ENCODE results near the gene S100A11. TPM values are rescaled to one million over a fixed set of nuclear protein-coding genes. Genes with fewer than 3 reads are reported as not detected.

The S100A11 gene
- total RNA-seq, 1 experiment from 2014 or later: 364 TPM

DNA sequence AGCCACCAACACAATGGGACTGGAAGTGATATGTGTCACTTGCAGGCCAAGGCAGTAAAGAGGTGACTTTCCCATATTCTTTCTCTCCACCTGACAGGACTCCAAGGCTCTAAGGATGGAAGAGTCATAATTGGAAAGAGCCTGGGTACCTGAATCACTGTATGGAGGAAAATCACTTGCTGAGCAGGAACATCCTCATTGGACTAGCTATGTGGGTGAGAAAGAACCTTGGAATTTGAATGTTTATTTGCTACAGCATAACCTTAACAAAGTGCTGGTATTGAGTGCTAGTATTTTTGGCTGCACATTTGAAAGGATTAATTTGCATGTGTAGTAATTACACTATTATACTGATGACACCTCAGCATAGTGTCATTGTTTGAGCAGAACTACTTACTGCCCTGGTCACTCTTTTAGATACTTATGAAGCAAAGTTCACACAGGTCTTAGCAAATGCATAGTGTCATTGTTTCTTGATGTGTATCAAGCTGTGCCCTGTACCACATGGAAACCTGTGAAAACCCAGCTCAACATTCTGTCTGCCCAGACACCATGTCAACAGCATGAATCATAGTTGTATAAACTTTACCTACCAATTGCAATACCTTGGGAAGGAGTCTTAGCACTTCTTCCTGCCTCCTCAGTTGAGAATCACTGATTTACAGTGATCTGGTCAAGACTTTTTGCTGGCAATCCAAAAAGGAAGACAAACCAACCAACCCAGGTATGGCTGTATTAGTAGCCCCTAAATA lies 38.0 kb downstream of the S100A11 start:
- no peaks in the 10 kb centered on the region for H3K36me3 ChIP-seq (ENCODE audit: control insufficient read depth, insufficient read depth, low read length)
- H3K27me3 Mint-ChIP-seq (ENCODE audit: insufficient read depth, unreplicated experiment): no peaks in the 10 kb centered on the region
- TF ChIP-seq, protein P1, sequence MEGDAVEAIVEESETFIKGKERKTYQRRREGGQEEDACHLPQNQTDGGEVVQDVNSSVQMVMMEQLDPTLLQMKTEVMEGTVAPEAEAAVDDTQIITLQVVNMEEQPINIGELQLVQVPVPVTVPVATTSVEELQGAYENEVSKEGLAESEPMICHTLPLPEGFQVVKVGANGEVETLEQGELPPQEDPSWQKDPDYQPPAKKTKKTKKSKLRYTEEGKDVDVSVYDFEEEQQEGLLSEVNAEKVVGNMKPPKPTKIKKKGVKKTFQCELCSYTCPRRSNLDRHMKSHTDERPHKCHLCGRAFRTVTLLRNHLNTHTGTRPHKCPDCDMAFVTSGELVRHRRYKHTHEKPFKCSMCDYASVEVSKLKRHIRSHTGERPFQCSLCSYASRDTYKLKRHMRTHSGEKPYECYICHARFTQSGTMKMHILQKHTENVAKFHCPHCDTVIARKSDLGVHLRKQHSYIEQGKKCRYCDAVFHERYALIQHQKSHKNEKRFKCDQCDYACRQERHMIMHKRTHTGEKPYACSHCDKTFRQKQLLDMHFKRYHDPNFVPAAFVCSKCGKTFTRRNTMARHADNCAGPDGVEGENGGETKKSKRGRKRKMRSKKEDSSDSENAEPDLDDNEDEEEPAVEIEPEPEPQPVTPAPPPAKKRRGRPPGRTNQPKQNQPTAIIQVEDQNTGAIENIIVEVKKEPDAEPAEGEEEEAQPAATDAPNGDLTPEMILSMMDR (IDR thresholded peaks at IDR 0.05; ENCODE audit: insufficient read depth in 1 of 2, low read depth in 1 of 2, low read length in 1 of 2, severe bottlenecking in 1 of 2, unreplicated experiment in 1 of 2): no peak
- H3K4me1 Mint-ChIP-seq (ENCODE audit: low read depth, unreplicated experiment): peaks cover 55% of the 10 kb centered on the region
- H3K27me3 ChIP-seq (replicated peaks; ENCODE audit: control insufficient read depth, insufficient read depth, low read length): no peaks in the 10 kb centered on the region
- H3K9me3 Mint-ChIP-seq (ENCODE audit: unreplicated experiment): no peaks in the 10 kb centered on the region
- no peak overlapping the region for H3K4me3 Mint-ChIP-seq (ENCODE audit: unreplicated experiment)
- no peak overlapping the region for H3K4me3 ChIP-seq (ENCODE audit: low read depth, low read length)
- peaks cover 68% of the 10 kb centered on the region for H3K4me1 ChIP-seq
- no peak overlapping the region for H3K27ac Mint-ChIP-seq (ENCODE audit: unreplicated experiment)
- peak in 1 of 2 experiments; percentile 35 for DNase-seq
- intact Hi-C loops (cut with micrococcal nuclease; ENCODE audit: unreplicated experiment): no loop called here
- BruUV-seq (replicated peaks): no TSS peak
- peaks cover 22% of the 10 kb centered on the region for H3K36me3 Mint-ChIP-seq (ENCODE audit: insufficient read depth, unreplicated experiment)
- POLR2A ChIA-PET: interaction anchor here (1.0 to 1.3 kb wide), 3 partner anchors 10 to 62 kb away, joined by 4 to 9 read pairs (median 4); no protein-coding TSS in a partner anchor
- CTCF ChIA-PET: interaction anchor here (0.5 to 7.9 kb wide), 6 partner anchors 10 to 64 kb away, joined by 3 to 249 read pairs (median 6); no protein-coding TSS in a partner anchor
- H3K9me3 ChIP-seq: no peaks in the 10 kb centered on the region

DNA sequence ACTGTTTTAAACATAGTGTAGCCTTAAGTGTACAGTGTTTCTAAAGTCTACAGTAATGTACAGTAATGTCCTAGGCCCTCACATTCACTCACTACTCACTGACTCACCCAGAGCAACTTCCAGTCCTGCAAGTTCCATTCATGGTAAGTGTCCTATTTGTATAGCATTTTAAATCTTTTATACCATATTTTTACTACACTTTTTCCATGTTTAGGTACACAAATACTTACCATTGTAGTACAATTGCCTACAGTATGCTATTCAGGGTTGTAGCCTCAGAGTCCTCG lies 39.6 kb downstream of the S100A11 start:
- peaks cover 45% of the 10 kb centered on the region for H3K4me1 Mint-ChIP-seq (ENCODE audit: low read depth, unreplicated experiment)
- ChIA-PET CTCF (no interaction called here), POLR2A (interaction anchor here (1.3 kb wide), 1 partner anchor 9 kb away, joined by 6 read pairs; no protein-coding TSS in a partner anchor)
- no peaks in the 10 kb centered on the region for H3K27me3 ChIP-seq (replicated peaks; ENCODE audit: control insufficient read depth, insufficient read depth, low read length)
- H3K4me1 ChIP-seq: peaks cover 68% of the 10 kb centered on the region
- H3K27ac Mint-ChIP-seq (ENCODE audit: unreplicated experiment): peak overlapping the region; percentile 1
- H3K4me3 ChIP-seq (ENCODE audit: low read depth, low read length): no peak overlapping the region
- H3K36me3 Mint-ChIP-seq (ENCODE audit: insufficient read depth, unreplicated experiment): peaks cover 37% of the 10 kb centered on the region
- DNase-seq: no peak
- H3K27me3 Mint-ChIP-seq (ENCODE audit: insufficient read depth, unreplicated experiment): no peaks in the 10 kb centered on the region
- H3K36me3 ChIP-seq (ENCODE audit: control insufficient read depth, insufficient read depth, low read length): no peaks in the 10 kb centered on the region
- intact Hi-C loops (cut with micrococcal nuclease; ENCODE audit: unreplicated experiment): no loop called here
- H3K4me3 Mint-ChIP-seq (ENCODE audit: unreplicated experiment): no peak overlapping the region
- no peaks in the 10 kb centered on the region for H3K9me3 Mint-ChIP-seq (ENCODE audit: unreplicated experiment)
- no peaks in the 10 kb centered on the region for H3K9me3 ChIP-seq
- TF ChIP-seq, protein P1 (IDR thresholded peaks at IDR 0.05; ENCODE audit: insufficient read depth in 1 of 2, low read depth in 1 of 2, low read length in 1 of 2, severe bottlenecking in 1 of 2, unreplicated experiment in 1 of 2): no peak
- no TSS peak for BruUV-seq (replicated peaks)

DNA sequence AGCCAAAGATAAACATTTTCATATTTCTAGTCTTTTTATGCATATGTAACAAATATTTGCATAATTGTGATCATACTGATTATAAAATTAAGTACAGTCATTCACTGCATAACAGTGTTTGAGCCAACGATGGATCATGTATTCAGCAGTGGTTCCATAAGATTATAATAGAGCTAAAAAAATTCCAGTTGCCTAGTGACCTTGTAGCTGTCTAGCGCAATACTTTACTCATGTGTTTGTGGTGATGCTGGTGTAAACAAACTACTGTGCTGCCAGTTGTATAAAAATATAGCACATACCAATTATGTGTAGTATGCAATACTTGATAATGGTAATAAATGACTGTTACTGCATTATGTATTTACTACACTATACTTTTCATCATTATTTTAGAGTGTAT lies 41.0 kb downstream of the S100A11 start:
- Histone ChIP-seq H3K4me3 (ENCODE audit: low read depth, low read length) (no peak overlapping the region), H3K36me3 (ENCODE audit: control insufficient read depth, insufficient read depth, low read length) (peaks cover 4% of the 10 kb centered on the region), H3K4me1 (peaks cover 57% of the 10 kb centered on the region), H3K27me3 (replicated peaks; ENCODE audit: control insufficient read depth, insufficient read depth, low read length) (no peaks in the 10 kb centered on the region), H3K9me3 (no peaks in the 10 kb centered on the region)
- POLR2A ChIA-PET: interaction anchor here (0.5 to 1.1 kb wide), 3 partner anchors 9 to 23 kb away, joined by 3 to 4 read pairs (median 4); no protein-coding TSS in a partner anchor
- H3K9me3 Mint-ChIP-seq (ENCODE audit: unreplicated experiment): no peaks in the 10 kb centered on the region
- peaks cover 34% of the 10 kb centered on the region for H3K4me1 Mint-ChIP-seq (ENCODE audit: low read depth, unreplicated experiment)
- no peak for DNase-seq
- CTCF ChIA-PET: interaction anchor here (1.1 to 3.1 kb wide), 2 partner anchors 20 to 28 kb away, joined by 3 to 22 read pairs; no protein-coding TSS in a partner anchor
- TF ChIP-seq, protein P1 (IDR thresholded peaks at IDR 0.05; ENCODE audit: insufficient read depth in 1 of 2, low read depth in 1 of 2, low read length in 1 of 2, severe bottlenecking in 1 of 2, unreplicated experiment in 1 of 2): no peak
- no peak overlapping the region for H3K27ac Mint-ChIP-seq (ENCODE audit: unreplicated experiment)
- H3K4me3 Mint-ChIP-seq (ENCODE audit: unreplicated experiment): no peak overlapping the region
- intact Hi-C loops (cut with micrococcal nuclease; ENCODE audit: unreplicated experiment): no loop called here
- no peaks in the 10 kb centered on the region for H3K27me3 Mint-ChIP-seq (ENCODE audit: insufficient read depth, unreplicated experiment)
- no TSS peak for BruUV-seq (replicated peaks)
- peaks cover 47% of the 10 kb centered on the region for H3K36me3 Mint-ChIP-seq (ENCODE audit: insufficient read depth, unreplicated experiment)

Data from Caco-2 (cell line).